ENCODE data around the gene ZSCAN10.
"Not testable (repeated sequence)": the region's sequence is repeated elsewhere in the genome, so short reads cannot be mapped to it uniquely, and the experiment has no call there.

- not testable (repeated sequence) for TF ChIP-seq POLR2AphosphoS5 (IDR thresholded peaks at IDR 0.05; ENCODE audit: borderline replicate concordance, low read depth, low read length); EZH2 (IDR thresholded peaks at IDR 0.05)
Observed at GRCh38 chr16:3072576-3073263, 26.4 kb downstream of the ZSCAN10 start.

All from SK-N-MC (cell line).